SJCRH30 (cell line): ENCODE data around the gene DRD1. TPM values are rescaled to one million over a fixed set of nuclear protein-coding genes. Genes with fewer than 3 reads are reported as not detected.

Experiments used
- total RNA-seq: library from RNA; depleted of rRNA; stranded (reverse); fragments of >200 nt; shearing (Covaris generic); gene quantifications from 2 replicates; pipeline ENCODE4 v1.2.3, GENCODE V29; 2014; rRNA removed

The DRD1 gene
- total RNA-seq, 1 experiment from 2014 or later: not detected

Other genes starting within 250 kb of the DRD1 start
- 181 and 187 TPM in 2 replicates for gene SFXN1, start 34.4 kb upstream of the DRD1 start, total RNA-seq
- gene HRH2, start 213.9 kb upstream of the DRD1 start, total RNA-seq: 0.15 TPM in 1 of 2 replicates, not detected in the other